ENCODE results near the gene MPHOSPH9.
A peak's percentile ranks its signal among the peaks of the same experiment; 100 is the strongest.

The MPHOSPH9 gene

GRCh38 chr12:123120452-123121166, 112.3 kb downstream of the MPHOSPH9 start:
- DNase-seq, result no peak

GRCh38 chr12:123119808-123120207, 113.1 kb downstream of the MPHOSPH9 start:
- DNase-seq, result no peak

DNA sequence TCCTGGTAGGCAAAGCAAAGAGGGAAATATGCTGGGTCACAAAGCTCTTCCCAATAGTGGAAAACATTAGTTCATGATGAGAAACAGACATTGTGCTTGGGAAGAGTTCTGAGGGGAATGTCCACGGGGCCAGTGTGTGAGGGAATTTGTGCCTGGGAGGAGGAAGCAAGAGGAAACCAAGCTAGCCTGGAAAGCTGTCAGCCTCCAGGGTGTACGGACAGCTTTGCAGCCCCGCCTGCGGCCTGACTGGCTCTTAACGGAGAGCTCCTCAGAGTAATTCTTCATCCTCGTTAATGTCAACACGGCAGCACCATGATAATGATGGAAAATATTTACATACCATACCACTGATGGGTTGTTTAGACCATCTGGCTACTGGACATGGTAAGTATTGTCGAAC, 114.4 kb downstream of the MPHOSPH9 start:
- no peak for DNase-seq

GRCh38 chr12:123115409-123116121, 117.4 kb downstream of the MPHOSPH9 start:
- DNase-seq, result no peak

GRCh38 chr12:123114304-123115083, 118.4 kb downstream of the MPHOSPH9 start:
- DNase-seq, result no peak

DNA sequence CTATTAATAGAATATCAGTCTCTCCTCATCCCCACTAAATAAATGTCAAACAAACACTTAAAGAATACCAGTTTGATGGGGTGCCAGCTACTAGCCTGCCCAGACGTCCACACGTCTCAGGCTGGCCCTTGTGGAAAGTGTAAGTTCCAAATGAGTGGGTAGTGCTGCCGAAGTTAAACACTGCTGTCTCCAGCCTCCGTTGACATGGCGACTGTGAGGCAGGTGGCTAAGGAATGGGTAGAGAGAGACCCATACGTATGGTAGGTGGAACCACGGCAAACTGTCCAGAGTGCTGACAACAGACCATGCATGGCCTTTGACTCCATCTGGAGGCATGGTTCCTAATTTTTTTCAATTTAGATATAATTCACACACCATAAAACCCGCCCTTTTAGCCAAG, 119.9 kb downstream of the MPHOSPH9 start:
- no peak for DNase-seq

DNA sequence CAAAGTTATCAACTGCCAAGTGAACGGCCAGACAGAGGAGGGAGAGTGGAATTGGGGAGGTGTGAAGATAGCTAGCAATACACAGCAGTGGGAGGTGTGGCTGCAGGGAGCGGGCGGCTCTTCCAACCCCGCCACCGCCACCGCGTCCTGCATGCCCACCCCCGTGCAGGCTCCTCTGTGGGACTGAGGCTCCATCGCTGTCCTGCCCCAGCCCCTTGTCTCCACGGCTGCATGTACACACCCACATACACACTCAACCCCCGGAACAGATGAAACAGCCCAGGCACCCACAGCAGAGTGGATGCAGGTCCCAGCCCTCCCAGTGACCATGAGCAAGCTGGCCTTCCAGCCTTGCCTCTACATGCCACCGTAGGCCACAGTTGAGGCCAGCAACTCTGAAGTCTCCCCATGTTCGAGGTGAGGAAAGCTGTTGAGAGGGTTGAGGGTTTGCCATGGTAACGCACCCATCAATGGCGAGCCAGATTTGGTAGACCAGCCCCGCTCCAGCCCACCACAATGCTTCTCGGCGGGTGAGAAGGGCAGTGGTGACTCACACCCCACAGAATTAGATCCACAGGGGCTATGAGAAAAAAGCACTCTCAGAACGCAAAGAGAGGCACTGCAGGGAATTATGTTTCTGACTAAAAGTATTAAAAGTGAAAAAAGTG, 121.3 kb downstream of the MPHOSPH9 start:
- DNase-seq, result no peak

DNA sequence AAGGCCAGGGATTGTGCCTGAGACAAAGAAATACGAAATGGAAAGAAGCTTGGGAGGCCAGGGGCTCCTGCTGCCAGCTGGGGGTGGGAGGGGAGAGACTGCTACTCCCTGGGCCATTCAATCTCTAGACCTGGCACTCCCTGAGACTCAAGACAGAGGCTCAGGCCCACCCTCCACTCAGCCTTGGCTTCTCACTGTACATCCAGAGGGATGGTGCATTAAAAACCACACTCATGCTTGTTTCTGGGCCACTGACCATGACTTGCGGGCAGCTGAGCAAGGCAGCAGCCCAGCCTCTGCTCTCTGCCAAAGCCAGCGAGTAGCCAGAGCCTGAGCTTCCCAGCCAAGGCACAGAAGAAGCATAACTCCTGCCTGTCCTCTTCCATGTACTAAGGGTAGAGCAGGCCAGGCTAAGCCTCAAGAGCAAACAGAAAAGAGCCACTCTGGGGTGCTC, 123.6 kb downstream of the MPHOSPH9 start:
- DNase-seq, result peak; percentile 47

- no peak for DNase-seq
These were observed 124.3 kb downstream of the MPHOSPH9 start for GRCh38 chr12:123108682-123109066.

DNA sequence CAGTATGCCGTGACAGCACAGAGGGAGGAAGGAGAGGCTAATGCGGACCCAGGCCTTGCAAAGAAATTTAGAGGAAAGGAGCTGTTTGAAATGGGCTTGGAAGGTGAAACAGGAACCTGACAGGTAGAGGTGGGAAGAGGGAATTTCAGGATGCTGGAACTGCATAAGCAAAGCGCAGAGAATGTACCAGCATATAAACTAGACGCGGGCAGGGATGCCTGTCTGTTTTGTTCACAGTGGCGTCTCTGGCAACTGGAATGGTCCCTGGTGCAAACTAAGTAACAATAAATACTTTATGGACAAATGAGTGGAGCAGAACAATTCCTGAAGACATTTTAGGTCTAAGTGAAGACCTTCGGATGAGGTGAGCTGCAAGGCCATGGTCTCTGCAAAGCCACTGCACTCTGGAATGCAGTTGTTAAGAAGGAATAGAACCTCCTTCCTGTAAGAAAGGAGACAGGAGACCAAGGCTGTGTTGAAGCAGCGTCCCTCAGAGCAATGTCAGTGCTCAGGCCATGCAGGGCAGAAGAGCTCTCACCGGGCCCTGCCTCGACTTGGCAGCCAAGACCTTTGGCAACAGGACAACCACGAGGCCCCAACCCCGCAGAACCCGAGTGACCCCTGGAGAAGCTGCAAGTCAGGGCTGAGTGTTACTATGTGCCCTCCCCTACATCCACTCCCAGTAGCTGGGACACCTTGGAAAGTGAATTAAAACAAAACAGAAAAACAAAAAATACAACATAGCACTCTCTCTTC, 124.8 kb downstream of the MPHOSPH9 start:
- DNase-seq, result no peak

DNA sequence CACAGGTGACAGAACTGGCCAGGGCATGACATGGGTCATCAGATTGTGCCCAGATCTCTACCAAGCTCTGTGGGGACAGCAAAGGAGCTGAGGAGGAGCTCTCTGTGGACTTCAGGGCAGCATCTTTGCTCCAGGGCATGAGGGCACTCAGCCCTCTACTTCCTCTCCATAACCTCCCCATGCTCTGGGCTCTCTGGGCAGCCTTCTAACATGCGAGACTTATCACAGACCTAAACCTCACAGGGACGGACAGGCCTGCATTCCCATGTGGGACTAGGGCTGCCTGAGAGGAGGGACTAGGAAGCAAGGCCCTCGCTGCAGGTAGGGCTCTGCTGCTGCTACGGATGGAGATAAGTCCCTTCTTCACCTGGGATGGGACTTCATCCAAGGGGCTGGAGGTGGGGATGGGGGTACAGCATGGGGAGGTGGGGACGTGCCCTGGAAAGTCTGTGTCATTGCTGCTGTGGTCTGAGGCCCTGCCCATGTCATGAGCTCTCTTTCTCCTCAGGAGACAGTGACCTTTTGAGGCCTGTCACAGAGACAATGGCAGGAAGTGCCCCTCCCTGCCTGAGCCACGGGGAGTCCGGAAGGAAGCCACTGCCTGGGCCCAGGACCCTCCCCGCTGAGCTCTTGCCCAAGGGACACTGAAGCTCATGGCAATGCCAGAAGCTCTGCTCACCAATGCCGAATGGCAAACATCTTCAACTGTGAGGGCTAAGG, 126.1 kb downstream of the MPHOSPH9 start:
- DNase-seq, result no peak

DNA sequence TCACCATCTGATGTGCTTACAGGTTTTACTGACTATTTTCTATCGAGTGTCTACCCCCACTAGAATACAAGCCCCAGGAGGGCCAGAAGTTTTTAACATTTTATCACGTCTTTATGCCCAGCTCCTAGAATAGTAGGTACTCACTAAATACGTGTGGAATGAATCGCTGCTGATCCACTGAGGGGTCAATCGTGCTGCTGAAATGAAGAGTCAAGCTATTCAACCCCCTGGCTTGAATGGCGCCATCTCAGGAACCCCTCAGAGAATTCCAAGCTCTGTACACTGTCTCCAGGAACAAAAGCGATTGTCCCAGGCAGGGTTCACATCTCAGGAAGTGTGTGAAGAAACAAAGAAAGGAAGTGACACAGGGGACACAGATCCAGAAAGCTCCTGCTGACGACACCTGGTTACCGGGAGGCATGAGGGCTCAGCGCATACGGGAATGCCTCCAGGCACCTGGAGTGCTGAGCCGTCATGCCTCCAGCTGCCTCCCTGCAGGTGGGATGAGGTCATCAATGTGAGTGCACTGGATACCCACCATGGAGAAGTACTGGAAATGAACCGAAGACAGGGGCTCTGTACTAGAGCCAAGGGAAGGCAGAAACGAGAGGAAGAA, 127.6 kb downstream of the MPHOSPH9 start:
- DNase-seq, result no peak

DNA sequence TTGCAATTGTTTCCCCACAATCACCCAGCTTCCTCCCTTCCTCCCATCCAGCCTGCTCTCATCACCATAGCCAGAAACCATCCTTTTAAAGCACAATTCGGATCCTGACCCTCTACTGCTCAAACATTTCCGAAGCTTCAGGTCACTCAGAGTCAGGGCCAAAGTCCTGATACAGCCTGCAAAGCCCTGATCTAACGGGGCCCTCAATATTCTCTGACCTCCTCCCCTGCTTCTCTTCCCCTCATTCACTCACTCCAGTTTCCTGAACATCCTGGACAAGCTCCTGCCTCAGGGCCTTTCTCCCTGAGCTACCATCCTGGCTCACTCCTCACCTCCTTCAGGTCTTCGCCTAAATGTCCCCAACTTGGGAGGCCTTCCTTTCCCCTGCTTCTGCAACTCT, 128.1 kb downstream of the MPHOSPH9 start:
- no peak for DNase-seq
